ENCODE data around the gene CLDN3.

Gene CLDN3

GRCh38 chr7:73769481-73770001 lies 529 bp downstream of the CLDN3 start:
- DNase-seq, result no peak

- DNase-seq, result no peak
Observed at GRCh38 chr7:73768641-73769480, 1.2 kb downstream of the CLDN3 start.

- no peak for DNase-seq
Observed at GRCh38 chr7:73766556-73767229, 3.4 kb downstream of the CLDN3 start.

GRCh38 chr7:73762659-73762999 lies 7.4 kb downstream of the CLDN3 start:
- DNase-seq, result no peak

- DNase-seq, result no peak
Observed at GRCh38 chr7:73761854-73762658, 8.0 kb downstream of the CLDN3 start.

GRCh38 chr7:73758581-73759138 lies 11.4 kb downstream of the CLDN3 start:
- DNase-seq, result no peak

GRCh38 chr7:73749931-73750776 lies 19.9 kb downstream of the CLDN3 start:
- no peak for DNase-seq

- no peak for DNase-seq
Observed at GRCh38 chr7:73746378-73746777, 23.7 kb downstream of the CLDN3 start.

GRCh38 chr7:73742753-73743641 lies 27.1 kb downstream of the CLDN3 start:
- no peak for DNase-seq

- DNase-seq, result no peak
Observed at GRCh38 chr7:73742338-73742752, 27.7 kb downstream of the CLDN3 start.

GRCh38 chr7:73741600-73741999 lies 28.5 kb downstream of the CLDN3 start:
- DNase-seq, result no peak

- DNase-seq, result no peak
Observed at GRCh38 chr7:73740771-73741170, 29.3 kb downstream of the CLDN3 start.

GRCh38 chr7:73740212-73740611 lies 29.9 kb downstream of the CLDN3 start:
- DNase-seq, result no peak

- DNase-seq, result no peak
Observed at GRCh38 chr7:73739387-73739767, 30.7 kb downstream of the CLDN3 start.

- peak; percentile 95 for DNase-seq
Observed at GRCh38 chr7:73738612-73739386, 31.3 kb downstream of the CLDN3 start, which contains the start of gene ABHD11. ABHD11 (minus strand) TSS chr7:73738802; CDS start chr7:73738770, 32 bp downstream.

GRCh38 chr7:73738220-73738611 lies 31.9 kb downstream of the CLDN3 start:
- DNase-seq, result peak; percentile 19

- no peak for DNase-seq
Observed at GRCh38 chr7:73737491-73738219, 32.4 kb downstream of the CLDN3 start.

GRCh38 chr7:73736885-73737284 lies 33.2 kb downstream of the CLDN3 start:
- DNase-seq, result no peak

GRCh38 chr7:73735528-73735905 lies 34.6 kb downstream of the CLDN3 start:
- no peak for DNase-seq

All from amniotic stem cell (primary cell).